Measurements from ENCODE around the gene KCNN2.
"Not testable (repeated sequence)": the region's sequence is repeated elsewhere in the genome, so short reads cannot be mapped to it uniquely, and the experiment has no call there.

The KCNN2 gene

DNA sequence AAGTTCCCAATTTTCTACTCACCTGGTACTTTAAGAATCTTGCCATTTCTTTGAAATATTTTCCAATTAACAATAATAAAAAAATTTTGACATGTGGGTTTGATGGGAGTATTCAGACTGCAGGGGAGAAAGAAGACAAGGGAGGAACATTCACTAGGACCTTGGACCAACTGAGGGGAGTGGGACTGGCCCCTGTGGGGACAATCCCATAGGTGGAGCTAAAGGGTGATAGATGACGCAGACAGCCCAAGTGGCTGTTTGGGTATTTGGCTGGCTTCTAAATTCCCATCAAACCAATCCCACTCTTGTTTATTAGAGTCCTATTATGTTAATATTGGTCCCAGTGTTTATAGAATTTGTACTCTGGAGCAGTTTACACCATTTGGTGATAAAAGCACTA, 65.3 kb downstream of the KCNN2 start:
- no peak for DNase-seq

DNA sequence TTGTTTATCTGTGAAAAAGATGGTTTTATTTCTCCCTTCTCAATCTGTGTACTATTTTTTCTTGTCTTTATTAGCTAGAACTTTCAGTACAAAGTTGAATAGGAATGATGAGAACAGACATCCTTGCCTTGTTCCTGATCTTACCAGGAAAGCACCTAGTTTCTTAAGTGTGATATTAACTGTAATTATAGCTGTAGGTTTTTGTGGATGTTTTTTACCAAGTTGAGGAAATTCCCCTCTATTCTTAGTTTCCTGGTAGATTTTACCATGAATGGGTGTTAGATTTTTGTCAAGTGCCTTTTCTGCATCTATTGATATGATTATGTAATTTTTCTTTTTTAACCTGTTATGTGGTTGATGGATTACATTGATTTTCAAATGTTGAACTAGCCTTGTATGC, 68.7 kb downstream of the KCNN2 start:
- DNase-seq, result no peak

DNA sequence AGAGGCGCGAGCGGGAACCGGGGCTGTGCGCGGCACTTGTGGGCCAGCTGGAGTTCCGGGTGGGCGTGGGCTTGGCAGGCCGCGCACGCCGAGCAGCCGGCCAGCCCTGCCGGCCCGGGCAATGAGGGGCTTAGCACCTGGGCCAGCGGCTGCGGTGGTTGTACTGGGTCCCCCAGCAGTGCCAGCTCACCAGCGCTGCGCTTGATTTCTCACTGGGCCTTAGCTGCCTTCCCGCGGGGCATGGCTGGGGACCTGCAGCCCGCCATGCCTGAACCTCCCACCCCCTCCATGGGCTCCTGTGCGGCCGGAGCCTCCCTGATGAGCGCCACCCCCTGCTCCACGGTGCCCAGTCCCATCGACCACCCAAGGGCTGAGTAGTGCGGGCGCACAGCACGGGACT, 70.8 kb downstream of the KCNN2 start:
- not testable (repeated sequence) for DNase-seq

DNA sequence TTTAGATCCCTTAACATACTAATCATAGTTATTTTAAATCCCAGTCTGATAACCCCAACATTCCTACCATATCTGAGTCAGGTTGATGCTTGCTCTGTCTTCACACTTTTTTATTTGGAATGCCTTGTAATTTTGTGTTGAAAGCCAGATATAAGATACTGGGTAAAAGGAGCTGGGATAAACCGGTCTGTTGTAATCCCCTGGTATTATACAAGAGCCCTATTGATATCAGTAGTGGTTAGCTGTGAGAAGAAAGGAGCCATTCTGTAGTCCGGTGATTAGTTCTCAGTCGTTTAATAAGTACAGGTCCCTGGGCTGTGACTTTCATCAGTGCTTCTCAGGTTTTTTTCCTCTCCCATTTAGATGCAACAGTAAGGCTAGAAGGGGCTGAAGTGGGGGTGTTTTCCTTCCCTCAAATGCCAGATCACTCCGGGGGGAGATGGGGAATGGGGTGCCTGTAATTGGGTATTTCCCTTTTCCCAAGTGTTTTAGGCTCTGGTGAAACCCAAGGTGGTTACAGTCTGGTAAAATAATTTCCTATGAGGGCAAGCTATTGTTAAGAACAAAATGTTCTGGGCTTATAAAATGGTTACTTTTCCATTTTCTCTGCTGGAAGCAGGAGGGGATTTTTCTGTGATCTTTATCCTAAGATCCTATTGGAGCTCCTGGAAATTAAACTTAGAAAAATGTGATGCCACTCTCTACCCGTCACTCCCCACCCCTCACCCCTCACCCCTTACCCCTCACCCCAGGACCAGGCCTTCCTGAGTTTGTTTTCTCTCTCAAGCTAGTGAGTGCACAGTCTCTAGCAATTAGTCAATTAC, 72.7 kb downstream of the KCNN2 start:
- no peak for DNase-seq

DNA sequence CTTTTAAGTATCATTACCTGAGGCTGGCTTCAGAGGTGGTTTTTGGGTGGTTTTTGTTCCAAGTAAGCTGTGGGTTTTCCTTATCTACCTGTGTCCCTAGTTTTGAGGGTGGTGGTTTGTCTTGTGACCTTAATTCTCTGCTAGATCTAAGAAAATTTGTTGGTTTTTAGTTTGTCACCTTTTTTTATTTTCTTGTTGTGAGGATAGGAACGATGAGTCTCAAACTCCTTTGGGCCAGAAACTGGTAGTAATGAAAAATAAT, 73.3 kb downstream of the KCNN2 start:
- no peak for DNase-seq

DNA sequence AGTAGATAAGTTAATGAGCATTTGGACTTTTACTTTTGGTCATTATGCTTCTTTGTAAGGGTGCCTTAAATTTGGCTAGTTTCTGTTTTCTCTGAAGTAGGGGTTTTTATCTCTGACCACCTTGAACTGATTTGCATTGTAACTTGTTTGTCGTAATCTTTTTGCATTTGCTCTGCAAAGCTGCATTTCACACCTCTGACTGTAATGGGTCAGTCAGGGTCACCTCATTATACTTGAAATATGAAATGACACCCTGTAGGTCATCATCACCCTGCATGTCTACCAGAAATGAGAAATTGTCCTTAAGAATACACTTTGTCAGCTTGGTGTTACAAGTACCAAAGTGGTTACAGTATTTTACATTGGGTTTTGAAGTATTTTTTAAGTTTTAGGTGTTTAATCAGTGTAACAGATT, 74.0 kb downstream of the KCNN2 start:
- DNase-seq, result no peak

DNA sequence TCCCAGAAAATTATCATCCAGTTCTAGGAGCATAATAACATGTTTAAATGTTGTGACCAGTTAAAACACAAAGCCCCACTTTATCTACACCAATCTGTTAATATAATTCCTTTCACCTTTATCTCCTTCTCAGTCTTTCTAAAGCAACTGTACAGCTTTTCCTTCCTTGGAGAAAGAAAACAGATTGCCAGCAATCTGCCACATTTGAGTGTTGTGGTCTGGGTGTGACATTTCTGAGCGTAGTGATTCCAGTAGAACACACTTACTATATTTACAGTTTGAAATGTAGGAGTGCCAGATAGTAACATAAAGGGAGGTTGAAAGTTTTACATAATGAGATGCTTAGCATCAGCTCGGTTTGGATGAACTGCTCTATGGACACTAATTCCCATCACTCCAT, 76.1 kb downstream of the KCNN2 start:
- DNase-seq, result no peak

DNA sequence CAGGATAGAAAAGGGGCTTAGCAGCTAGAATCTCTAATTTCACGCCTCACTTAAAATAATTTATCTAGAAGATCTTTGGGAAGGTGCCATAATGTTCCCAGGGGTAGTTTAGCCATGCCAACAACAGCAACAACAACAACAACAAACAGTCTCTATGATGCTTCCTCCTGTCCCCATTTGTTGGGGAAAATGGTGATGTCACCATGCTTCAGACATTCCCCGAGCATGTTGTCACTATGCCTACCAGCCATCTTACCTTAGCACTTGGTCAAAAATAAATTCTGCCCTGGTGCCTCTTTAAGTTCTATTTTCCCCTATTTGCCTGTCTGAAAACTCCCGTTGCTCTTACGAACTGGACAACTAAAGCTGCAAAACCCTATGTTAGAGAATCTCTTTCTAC, 76.6 kb downstream of the KCNN2 start:
- no peak for DNase-seq

DNA sequence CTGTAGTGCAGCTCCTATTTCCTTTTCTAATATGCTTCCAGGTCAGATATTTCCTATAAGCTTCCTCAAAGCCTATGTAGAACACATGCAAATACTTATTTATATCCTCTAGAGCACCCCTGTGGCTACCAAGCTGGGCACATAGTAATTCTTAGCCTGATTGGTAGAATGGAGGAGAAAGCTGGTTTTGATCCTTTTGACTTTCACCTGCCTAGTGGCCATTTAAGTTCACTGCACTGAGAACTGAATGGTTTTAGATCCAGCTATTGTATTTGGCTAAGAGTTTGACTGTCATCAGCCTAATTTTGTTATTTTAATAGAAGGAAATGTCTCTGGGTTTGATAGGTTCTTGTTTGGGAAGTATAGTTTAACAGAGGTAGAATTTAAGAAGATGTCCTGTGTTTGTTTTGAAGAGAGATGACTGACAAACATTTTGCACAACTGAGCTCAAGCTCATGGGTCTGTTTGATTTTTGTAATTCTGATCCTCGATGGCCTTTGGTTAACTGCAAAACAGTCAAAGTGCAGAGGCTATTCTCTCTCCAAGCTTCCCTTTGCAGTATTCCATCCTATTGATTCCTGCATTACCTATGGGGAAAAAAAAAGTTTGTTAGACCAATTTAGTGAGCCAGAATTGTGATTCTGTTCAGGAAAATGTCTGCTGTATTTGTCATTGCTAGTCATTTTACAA, 85.4 kb downstream of the KCNN2 start:
- no peak for DNase-seq

DNA sequence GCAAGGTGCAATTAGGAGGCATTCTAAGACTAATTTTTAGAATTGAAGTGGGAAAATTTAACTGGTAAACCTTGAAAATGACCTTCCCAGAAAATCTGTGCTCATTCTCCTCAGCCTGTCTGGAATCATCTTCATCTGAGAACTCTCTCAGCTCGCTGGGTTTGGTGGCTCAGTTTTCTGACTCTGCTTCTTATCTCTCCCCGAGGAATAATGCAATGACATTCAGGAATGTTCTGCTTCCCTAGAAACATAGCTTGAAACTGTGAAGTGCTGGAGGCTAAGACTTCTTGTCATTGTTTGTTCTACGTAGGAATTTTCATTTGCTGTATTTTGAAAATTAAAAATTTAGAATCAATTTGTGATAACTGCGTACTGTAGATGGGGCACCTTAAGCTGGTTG, 86.6 kb downstream of the KCNN2 start:
- DNase-seq, result no peak

DNA sequence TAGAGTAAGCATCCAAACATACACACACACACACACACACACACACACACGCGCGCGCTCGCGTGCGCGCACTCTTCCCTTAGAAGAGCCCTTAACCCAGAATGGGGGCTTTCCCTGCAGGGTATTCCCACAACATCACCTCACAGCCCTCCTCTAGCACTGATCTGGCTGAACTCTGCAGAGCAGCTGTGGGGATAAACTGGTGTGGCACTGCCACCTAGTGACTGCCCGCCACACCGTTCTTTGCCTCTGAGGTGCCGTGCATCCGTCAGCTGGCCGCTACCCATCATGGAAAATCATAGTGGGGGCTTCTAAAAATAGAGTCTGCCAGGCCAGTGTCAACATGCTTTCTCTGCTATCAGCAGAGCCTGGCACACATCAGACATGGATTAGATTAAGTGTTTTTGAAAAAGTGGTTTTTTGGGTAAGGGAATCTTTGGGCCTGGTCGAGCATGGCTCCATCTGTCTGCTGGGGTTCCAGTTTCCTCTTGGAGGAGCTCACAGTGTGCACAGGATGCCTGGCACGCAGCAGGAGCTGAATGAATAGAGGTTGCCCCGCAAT, 88.1 kb downstream of the KCNN2 start:
- peak in 12 of 14 donors; percentile 30 to 75 (median 61) for DNase-seq

DNA sequence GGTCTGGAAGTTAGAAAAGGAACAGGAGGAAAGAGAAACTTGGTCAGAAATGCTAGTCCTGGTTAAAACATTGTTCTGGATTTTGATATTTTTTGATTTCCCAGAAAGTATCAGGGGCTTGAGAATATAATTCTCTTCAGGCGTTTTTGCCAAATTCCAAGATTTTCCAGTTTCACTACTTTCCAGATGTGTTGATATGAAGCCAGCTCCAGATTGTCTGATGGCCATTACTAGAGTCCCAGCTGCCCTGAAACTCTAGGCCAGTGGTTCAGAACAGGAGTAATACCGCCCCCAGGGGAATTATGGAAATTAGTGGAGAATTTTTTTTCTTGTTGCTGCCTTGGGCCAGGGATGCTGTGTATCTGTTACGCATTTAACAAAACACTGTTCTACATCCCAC, 88.6 kb downstream of the KCNN2 start:
- DNase-seq, result no peak

DNA sequence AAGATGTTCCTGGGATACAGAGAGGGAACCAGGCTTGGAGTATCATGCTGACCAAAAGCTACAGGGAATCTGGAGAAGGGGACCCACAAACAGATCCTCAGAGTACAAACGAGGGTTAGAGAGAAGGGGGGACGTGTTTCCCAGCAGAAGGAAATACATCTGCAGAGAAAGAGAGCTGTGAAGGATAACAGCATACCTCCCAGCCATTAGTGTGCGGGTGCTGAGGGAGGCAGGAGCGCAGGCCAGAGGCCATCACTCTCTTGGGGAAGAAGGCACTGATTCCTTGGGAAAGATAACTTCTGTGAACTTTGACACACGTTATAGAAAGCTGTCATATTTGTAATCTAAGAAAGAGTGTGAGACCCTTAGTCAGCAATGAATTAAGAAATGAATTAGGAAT, 96.9 kb downstream of the KCNN2 start:
- DNase-seq, result no peak

DNA sequence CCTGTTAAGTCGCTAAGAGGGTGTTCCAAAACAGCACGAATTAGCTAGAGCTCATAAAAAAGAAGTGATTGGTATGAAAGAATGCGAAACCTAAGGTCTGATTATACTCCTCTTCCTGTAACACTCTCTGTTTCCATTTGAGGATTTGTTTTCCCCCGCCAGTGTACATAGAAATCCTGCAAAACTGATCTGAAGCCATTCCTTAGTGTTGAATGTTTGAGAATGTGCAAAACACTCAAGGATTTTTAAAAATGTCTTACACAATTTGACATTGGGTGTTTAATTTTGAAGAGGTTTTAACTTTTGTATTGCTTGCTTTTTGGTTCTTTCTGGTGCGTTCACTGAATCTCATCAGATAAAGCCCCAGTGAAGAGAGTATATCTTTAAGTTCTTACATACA, 105.3 kb downstream of the KCNN2 start:
- no peak for DNase-seq

DNA sequence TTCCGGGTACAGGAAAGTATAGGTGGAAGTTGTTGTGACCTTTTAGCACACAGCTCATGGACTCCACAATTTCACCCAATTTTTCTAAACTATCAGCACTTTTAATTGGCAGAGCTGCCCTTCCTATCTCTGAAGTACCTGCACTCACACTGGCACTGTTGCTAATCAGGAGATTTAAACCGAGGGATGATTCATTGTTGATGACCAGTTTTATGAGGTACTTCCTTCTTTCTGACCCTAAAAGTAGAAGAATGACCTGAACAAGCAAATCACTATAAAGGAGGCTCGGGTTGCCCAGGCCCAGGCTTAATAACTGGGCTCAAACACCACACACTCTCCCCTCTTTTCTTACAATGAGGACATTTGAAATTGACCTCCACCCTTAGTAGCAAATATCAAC, 105.9 kb downstream of the KCNN2 start:
- no peak for DNase-seq

DNA sequence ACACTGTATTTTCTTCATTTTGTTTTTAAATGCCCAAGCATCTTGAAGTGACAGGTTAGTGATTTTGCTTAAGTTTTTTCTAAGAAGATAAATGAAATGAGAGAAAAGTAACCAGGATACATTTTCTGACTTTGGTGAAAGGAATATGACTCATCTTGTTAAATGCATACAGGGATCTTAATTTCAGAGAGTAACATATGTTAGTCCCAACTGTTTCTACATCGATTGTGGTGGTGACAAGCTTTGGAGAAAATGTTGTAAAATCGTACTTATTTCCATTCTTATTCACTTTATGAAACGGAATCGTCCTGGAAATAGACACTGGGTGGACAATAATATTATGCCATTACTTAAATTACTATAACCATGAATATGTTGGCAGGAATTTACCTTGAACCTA, 107.5 kb downstream of the KCNN2 start:
- DNase-seq, result no peak

DNA sequence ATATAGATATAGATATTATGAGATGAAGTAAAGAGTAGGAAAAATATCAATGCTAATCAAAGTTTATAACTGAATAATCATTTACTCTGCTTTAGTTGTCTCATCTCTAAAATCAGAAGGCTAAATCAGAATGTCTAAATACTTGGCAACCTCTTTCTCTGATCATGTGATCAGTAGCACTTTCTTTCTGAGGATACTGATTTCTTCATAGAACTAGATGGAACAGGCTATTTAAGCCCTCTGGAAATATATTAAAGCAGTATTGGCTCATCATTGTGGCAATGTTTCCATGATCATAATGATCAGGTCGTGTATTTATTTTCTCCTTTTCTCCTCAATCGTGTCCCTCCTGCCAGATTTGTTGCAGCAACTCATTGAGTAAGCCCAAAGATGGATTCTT, 109.7 kb downstream of the KCNN2 start:
- no peak for DNase-seq

DNA sequence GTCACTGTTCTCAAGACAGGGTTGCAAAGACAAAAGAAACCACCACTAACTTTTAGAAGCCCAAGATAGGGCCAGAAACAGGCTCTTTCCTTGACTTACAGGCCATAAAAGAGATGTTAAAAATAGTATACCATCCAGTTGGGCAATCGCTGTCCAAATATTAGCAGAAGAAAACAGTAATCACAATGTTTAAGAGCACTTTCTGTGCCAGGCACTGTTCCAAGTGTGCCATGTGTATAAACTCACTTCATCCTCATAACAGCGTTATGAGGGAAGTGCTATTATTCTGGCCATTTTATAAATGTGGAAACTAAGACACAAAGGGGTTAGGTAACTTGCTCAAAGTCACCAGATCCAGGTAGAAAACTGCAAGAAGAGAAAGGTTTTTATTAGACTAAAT, 111.7 kb downstream of the KCNN2 start:
- no peak for DNase-seq

DNA sequence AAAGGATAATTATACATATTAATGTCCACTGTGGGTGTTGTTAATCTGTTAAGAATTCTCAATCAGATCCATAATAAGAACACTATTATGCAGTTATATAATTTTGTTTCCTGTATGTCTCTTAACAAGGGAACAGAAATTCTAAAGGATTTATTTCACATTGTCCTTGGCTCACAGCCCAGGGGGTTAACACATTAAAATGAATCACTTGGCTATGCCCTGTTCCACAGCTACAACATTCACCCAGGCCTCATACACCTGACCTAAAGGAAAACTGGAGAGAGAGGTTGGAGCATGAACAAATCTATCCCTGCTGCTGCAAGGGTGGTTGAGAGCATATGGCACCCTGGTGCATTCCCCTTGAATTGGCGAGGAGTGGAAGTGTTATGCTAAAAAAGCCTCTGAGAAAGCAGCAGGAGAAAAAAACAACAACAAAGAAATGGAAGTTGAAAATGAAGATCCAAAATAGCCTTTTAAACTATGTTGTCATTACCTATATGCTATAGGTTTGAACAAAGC, 116.0 kb downstream of the KCNN2 start:
- DNase-seq, result no peak

DNA sequence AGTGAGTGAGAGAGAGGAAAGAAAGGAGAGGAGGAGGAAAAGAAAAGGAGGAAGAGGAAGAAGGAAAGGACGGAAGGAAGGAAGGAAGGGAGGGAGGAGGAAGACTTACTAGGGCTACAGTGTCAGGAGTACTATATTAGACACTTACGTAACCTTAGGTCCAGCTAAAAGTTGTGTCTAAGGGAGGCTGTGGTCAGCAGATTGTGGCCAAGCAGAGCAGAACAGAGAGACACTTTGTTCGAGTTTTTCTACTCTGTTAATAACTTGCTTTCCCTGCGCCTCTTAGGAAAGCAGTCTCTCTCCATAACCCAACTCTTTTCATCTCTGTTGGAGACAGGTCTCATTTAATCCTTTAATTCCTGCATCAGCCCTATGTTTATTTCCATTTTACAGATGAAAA, 138.9 kb downstream of the KCNN2 start:
- no peak for DNase-seq

DNA sequence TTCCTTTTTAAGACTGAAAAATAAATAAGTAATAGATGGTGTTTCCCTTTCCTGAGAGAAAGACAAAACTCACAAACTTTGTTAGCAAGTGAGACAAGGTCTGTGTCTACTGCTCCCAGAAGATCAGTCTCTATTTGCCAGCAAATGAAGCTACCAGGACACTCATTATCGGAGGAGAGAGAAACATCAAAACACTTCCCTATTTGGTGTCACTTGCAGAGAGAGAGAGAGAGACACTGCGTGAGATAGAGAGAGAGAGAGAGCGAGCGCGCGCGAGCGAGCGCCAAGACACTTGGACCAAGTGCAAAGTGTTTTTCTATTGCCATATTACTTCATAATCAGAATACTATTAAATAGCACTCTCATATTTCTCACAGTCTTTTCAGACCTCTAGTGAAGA, 142.7 kb downstream of the KCNN2 start:
- no peak for DNase-seq

DNA sequence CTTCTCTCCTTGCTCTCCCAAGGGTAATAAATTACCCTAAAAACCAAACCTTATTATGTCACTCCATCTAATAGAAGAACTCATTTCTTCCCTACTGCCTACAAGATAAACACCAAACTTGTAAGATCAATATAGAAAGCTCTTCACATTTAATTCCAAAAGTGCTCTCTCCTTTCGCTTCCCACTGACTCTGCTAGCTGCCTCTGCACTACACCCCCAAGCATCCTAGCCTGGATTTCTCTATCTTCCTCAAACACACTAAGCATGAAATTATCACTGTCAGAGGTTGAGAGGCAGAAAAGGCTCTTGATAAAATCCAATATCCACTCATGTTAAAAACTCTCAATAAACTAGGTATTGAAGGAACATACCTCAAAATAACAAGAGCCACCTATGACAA, 162.4 kb downstream of the KCNN2 start:
- no peak for DNase-seq

DNA sequence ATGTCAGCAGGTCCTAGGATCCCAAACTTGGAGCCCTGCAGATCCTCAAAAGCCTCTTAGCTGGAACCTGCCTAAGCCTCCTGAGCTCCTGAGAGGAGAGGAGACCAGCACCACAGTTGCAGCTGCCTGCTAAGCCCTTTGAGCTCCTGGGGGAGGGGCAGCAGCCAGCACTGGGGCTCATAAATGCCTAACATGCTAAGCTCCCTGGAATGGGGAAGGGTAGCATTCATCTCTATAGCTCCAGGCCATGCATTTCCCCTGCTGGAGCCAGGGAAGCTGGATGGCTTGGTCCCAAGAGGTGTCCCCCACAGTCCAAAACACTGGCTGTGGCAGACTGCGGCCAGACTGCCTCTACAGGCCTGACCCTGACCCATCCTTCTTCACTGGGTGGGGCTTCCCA, 182.7 kb downstream of the KCNN2 start:
- no peak for DNase-seq
